ENCODE data around the gene ZNF316. TPM values are rescaled to one million over a fixed set of nuclear protein-coding genes. Genes with fewer than 3 reads are reported as not detected.

ZNF316 gene
- total RNA-seq, 1 experiment from 2014 or later = 22.2 TPM

DNA sequence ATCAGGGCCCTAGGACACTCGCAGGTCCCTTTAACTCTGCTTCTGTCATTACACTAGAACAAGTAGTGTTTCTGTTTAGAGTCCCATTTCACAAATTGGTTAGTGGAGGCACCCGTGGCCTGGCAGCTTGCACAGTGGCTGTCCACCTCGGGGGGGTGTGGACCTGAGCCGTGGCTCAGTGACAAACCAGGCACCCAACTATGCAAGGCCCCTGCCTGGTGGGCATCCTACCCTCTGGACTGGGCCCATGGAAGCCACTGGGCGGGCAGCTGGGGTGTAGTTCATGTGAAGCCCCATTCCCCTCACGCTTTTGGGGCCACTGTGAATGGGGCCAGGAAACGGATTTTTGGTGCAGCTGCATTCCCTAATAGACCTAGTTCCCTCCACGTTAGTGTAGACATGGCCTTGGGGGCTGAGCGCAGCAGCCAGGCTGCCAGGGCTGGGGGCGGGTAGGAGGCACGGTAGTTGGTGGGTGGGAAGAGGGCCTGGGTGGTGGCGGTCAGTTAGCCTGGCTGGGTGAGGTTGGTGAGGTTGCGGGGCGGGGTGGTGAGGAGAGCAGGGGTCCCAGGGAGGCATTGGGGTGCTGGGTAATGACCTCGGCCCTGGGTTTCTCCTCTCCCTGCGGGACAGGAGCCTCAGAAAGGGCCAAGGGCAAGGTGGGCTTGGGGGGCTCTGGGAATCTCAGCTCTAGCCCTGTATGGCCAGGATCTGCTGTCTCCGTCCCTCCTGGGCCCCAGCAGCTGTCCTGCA, 18.7 kb downstream of the ZNF316 start:
- no peak overlapping the region for H2BK120ac ChIP-seq (ENCODE audit: low read depth, low read length, poor library complexity, severe bottlenecking)
- H4K20me1 ChIP-seq (ENCODE audit: control insufficient read depth, insufficient read depth, insufficient read length) = no peaks in the 10 kb centered on the region
- Mint-ChIP-seq H3K4me3 (no peak overlapping the region), H3K36me3 (ENCODE audit: insufficient read depth in 1 of 3, low read depth in 3 of 3) (peaks cover 13 to 19% (median 15%) of the 10 kb centered on the region in 3 experiments), H3K27ac (peak overlapping the region in 1 of 3 experiments; percentile 40; a peak in 1 of 7 replicates), H3K9me3 (peaks cover 0 to 3% of the 10 kb centered on the region in 2 experiments; a peak in 3 of 5 replicates), H3K4me1 (peaks cover 13 to 17% of the 10 kb centered on the region in 2 experiments), H3K27me3 (ENCODE audit: low read depth) (no peaks in the 10 kb centered on the region)
- H3K27ac ChIP-seq (ENCODE audit: insufficient read length, low read depth, low read length) = no peak overlapping the region
- no peak overlapping the region for H2BK15ac ChIP-seq (ENCODE audit: low read depth, low read length)
- H3K14ac ChIP-seq (ENCODE audit: insufficient read depth, low read length) = no peak overlapping the region; the same call in 1 of the 2 replicates
- H4K91ac ChIP-seq (ENCODE audit: insufficient read length, low read depth, low read length) = no peak overlapping the region
- no peaks in the 10 kb centered on the region for H3K79me1 ChIP-seq (ENCODE audit: insufficient read depth, low read depth, low read length, poor library complexity, severe bottlenecking)
- no peak overlapping the region for H3K4ac ChIP-seq (ENCODE audit: low read depth, low read length)
- no peak overlapping the region for H2AK5ac ChIP-seq (ENCODE audit: insufficient read length, low read length)
- TF ChIP-seq, protein P1, sequence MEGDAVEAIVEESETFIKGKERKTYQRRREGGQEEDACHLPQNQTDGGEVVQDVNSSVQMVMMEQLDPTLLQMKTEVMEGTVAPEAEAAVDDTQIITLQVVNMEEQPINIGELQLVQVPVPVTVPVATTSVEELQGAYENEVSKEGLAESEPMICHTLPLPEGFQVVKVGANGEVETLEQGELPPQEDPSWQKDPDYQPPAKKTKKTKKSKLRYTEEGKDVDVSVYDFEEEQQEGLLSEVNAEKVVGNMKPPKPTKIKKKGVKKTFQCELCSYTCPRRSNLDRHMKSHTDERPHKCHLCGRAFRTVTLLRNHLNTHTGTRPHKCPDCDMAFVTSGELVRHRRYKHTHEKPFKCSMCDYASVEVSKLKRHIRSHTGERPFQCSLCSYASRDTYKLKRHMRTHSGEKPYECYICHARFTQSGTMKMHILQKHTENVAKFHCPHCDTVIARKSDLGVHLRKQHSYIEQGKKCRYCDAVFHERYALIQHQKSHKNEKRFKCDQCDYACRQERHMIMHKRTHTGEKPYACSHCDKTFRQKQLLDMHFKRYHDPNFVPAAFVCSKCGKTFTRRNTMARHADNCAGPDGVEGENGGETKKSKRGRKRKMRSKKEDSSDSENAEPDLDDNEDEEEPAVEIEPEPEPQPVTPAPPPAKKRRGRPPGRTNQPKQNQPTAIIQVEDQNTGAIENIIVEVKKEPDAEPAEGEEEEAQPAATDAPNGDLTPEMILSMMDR (conservative IDR thresholded peaks at IDR 0.05) = no peak
- no peak overlapping the region for H4K8ac ChIP-seq (replicated peaks; ENCODE audit: insufficient read length, low read depth, low read length)
- H3K23me2 ChIP-seq (ENCODE audit: insufficient read length, low read depth, low read length, poor library complexity, severe bottlenecking) = no peaks in the 10 kb centered on the region
- H3K9ac ChIP-seq (ENCODE audit: extremely low read depth, insufficient read length, low read length) = no peak overlapping the region
- no peak overlapping the region for H2BK5ac ChIP-seq (ENCODE audit: insufficient read length, low read length)
- no CpG with 5 or more reads among the region's 17 CpGs for WGBS (ENCODE audit: extremely low coverage, insufficient read length, low lambda C conversion rate)
- H2AFZ ChIP-seq (ENCODE audit: low read length) = no peak overlapping the region
- no peak overlapping the region for H2BK20ac ChIP-seq (ENCODE audit: low read depth, low read length, poor library complexity, severe bottlenecking)
- no peak overlapping the region for H3K56ac ChIP-seq (ENCODE audit: insufficient read length, low read depth, low read length)
- H3K4me2 ChIP-seq (ENCODE audit: insufficient read depth, insufficient read length, low read length) = no peak overlapping the region
- no peak overlapping the region for H4K5ac ChIP-seq (ENCODE audit: insufficient read length, low read depth, low read length)
- H3K4me1 ChIP-seq (ENCODE audit: insufficient read depth, low read length) = no peaks in the 10 kb centered on the region
- H2BK12ac ChIP-seq (ENCODE audit: insufficient read length, low read depth, low read length) = no peak overlapping the region
- no peaks in the 10 kb centered on the region for H3K9me3 ChIP-seq (ENCODE audit: control insufficient read depth, low read depth, low read length)
- no peaks in the 10 kb centered on the region for H3K27me3 ChIP-seq (ENCODE audit: insufficient read depth, low read length)
- no peak for DNase-seq
- H3T11ph ChIP-seq (ENCODE audit: low read length) = no peak overlapping the region
- no peak overlapping the region for H3K23ac ChIP-seq (ENCODE audit: insufficient read length, low read depth, low read length)
- H3K18ac ChIP-seq (ENCODE audit: insufficient read length, low read depth, low read length) = no peak overlapping the region
- H3K79me2 ChIP-seq (ENCODE audit: insufficient read depth, low read length) = no peaks in the 10 kb centered on the region
